T-helper 2 cell treated with Interferon-gamma antibody and Interleukin-4, amounts not matched to agents 100 ng/mL and 5 ng/mL, for 36 hours (primary cell): Measurements from ENCODE around the gene PGM2. TPM values are rescaled to one million over a fixed set of nuclear protein-coding genes. Genes with fewer than 3 reads are reported as not detected.
"Not testable (repeated sequence)": the region's sequence is repeated elsewhere in the genome, so short reads cannot be mapped to it uniquely, and the experiment has no call there.

Source experiments
- intact Hi-C: fragments of 100-400 bp; cut with micrococcal nuclease; formaldehyde crosslinking; loops from one replicate; pipeline ENCODE4 v1.15.1; 2023
- total RNA-seq: library from RNA; stranded (reverse); gene quantifications from 2 replicates; pipeline ENCODE4 v1.2.3, GENCODE V29; 2022

Gene PGM2
- total RNA-seq, 1 donor from 2014 or later: 37.9 TPM

DNA sequence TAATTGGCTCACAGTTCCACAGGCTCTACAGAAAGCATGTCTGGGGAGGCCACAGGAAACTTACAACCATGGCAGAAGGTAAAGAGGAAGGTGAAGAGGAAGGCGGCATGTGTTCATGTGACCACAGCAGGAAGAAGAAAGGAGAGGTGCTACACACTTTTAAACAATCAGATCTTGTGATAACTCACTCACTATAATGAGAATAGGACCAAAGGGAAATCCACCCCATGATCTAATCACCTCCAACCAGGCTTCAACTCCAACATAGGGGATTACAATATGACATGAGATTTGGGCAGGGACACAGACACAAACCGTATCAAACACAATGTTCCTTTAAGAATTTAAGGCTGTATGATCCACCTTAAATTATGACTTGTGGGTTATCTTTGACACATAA is 10.5 kb upstream of the PGM2 start:
- intact Hi-C loops: loop anchor here (1.0 kb wide), 1 partner anchor 10 kb away; the partner anchor contains the start of gene PGM2

DNA sequence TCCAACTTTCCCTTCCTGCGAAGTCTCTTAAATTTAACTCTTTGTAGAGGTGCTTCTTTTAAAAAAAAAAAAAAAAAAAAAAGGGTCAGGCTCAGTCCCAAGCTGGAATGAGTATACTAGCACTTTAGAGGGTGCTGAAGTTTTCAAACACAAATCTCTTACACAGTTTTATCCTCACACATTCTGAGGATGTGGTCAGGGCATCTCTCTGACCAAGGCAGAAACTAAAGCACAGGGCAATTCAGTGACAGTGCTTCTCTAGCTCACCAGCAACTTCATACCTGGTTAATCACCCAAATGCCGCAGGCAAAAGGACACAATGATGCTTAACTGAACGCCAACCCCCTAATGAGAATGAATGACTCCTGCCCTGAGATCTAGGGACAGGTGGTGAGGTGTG is 9.8 kb upstream of the PGM2 start:
- intact Hi-C loops: loop anchor here (1.0 kb wide), 1 partner anchor 10 kb away; the partner anchor contains the start of gene PGM2

DNA sequence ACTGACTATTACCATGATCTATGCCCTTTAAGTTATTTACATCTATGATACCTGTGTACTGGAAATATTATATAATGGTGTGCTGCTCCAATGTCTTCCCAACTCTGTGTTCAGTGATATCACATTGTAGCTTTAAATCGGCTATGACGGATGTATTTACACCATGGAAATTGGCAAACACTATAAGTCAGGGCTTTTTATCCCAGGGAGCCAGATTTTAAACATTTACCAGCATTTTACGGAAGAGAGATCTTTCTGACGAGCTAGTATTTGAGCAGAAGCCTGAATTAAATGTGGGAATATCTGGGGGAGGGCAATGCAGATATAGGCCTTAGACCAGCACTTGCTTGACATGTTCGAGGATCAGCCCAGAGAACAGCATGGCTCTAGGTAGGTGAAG is 7.7 kb upstream of the PGM2 start:
- intact Hi-C loops: no loop called here

DNA sequence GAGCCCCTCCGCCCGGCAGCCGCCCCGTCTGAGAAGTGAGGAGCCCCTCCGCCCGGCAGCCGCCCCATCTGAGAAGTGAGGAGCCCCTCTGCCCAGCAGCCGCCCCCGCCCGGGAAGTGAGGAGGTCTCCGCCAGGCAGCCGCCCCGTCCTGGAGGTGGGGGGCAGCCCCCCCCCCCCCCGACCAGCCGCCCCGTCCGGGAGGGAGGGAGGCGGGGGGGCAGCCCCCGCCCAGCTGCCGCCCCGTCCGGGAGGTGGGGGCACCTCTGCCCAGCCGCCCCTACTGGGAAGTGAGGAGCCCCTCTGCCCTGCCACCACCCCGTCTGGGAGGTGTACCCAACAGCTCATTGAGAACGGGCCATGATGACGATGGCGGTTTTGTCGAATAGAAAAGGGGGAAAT is 6.0 kb upstream of the PGM2 start:
- intact Hi-C loops: not testable (repeated sequence)

DNA sequence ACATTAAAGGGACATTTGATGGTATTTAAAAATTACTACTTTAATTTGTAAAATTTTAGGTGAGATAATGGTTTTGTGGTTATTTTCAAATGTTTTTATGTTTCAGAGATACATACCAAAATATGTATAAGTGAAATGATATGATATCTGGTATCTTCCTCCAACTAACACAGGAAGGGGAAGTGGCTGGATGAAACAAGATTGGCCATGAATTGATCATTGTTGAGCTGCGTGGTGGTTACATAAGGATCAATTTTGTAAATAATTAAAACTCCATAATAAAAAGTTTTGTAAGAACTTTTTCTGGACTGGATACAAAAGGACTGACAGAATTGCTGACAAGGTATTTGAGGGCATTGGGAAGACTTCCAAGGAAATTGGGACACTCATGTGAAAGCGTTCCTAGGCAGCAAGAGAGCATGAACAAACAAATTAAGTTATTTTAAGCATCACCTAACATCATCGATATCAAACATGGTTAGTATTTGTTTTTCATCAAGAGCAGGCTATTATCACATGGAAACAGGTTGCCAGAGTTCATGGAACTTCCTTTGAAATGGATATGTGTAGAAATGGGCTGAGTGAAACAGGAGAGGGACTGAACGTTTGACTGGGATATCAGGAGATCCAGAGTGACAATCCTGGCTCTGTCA is 4.4 kb upstream of the PGM2 start:
- intact Hi-C loops: no loop called here

DNA sequence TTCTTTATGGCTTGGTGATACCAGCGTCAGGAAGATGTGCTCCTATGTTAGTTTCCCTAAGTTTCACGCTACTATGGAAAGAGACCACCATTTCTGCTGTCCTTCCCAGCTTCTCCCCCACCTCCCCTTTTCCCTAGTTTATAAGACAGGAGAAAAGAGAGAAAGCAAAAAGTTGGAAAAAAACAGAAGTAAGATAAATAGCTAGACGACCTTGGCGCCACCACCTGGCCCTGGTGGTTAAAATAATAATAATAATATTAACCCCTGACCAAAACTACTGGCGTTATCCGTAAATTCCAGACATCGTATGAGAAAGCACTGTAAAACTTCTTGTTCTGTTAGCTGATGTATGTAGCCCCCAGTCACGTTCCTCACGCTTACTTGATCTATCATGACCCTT is 985 bp upstream of the PGM2 start:
- intact Hi-C loops: not testable (repeated sequence)

DNA sequence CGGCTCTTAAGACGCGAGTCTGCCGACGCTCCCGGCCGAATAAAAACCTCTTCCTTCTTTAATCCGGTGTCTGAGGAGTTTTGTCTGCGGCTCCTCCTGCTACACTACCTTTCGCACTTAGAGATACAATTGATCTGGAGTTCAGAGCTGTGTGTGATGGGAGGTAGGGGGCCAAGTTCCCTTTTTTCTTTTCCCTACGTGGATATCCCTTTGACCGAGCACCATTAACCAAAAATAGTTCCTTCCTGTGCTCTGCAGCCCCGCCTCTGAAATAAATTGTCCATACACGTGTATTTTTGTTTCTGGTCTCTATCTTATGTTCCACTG is 555 bp upstream of the PGM2 start:
- intact Hi-C loops: loop anchor here (1.0 kb wide), 4 partner anchors 10 to 151 kb away; partner anchors contain the start of genes RELL1 and TBC1D1

DNA sequence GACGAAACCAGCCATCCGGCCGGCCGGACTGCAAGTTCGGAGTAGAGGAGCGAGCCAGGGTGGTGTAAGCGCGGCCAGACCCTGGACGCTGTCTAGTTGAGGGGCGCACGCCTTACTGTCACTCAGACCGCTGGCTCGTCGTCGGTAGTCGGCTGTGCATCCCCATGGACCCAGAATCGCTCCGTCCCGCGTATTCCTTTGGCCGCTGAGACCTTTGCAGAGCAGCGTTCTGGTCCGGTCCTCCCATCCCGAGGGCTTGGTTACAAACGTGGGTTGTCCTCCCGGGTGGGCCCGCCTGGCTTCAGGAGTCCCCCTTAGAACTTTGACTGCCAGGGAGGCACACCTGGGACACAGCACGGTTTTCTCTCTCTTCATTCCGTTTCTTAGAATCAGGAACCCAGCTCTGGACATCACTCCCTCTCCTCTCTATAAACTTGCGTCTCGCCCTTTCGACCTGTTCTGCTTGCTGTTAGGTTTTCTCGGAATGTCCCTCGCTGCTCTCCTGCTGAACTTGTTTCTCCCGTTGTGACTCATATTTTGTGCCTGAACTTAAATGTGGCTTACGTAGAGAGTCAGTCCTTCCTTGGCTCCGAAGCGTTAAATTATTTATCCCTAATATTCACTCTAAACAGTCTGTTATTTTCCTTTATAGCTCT is 672 bp downstream of the PGM2 start:
- intact Hi-C loops: no loop called here

DNA sequence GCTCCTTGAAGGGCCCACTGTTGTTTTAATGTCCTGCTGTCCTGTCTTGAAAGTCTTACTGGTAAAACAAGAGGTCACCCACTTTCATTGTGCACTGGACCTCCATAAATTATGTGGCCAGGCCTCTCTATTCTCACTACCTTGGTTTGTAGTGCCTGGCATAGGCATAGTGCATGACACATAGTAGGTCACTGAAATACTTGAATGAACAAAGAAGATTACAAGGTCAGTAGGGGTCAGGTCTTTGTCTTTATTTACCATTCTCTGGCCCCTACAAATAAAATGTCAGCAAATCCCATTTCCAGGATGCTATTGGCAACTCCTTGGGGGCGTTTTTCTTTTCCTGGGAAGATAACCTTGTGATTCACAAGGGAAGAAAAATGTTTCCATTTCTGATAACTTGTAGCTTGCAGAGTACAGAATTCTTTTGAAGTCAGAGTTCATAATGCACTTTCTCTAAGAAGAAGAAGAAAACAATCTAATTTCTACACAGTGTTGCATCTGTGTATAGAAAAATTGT is 1.4 kb downstream of the PGM2 start:
- intact Hi-C loops: no loop called here

DNA sequence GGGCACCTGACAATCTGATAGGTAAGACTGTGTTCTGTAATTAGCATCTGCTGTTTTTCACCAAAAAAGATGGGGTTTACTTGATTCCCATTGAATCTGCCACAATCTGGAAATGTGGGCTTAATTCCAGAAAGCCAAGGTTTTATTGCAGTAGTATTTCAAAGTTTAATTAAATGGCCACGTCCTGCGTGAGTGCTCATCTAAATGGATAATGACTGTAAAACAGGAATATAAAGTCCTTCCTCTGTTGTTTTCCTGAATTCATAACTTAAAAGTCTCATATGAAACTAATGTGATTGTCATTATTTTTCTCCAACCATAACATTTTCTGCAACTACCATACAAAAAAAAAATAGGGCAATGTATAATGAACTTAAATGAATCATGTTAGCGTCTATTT is 2.4 kb downstream of the PGM2 start:
- intact Hi-C loops: no loop called here

DNA sequence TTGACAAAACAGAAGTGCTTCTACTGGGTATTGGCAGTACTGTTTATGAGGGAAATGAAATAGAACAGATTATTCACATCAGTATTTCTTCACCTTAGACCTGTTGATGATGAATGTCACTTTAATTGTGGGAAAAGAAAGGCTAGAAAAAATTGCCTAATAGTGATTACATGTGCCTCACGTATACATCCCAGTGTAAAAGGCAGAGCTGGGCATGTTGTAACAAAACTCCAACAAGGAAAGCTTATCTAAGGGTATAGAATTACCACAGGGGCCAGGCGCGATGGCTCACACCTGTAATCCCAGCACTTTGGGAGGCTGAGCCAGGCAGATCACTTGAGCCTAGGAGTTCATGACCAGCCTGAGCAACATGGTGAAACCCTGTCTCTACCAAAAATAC is 4.2 kb downstream of the PGM2 start:
- intact Hi-C loops: no loop called here

DNA sequence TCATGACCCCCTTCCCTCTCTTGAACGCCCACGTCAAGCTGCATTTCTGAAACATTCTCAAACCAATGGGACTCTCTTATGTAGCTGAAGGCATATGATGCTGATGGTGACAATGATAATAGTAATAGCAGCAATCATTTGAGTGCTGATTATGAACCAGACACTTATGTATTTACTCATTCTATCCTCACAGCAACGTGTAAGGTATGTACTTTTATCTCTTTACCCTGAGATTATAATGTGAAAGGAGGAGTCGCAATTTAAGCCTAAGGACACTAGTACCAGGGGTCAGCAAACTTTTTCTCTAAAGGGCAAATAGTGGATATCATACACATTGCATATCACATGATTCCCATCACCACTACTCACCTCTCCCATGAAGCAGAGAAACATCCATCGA is 8.5 kb downstream of the PGM2 start:
- intact Hi-C loops: no loop called here

DNA sequence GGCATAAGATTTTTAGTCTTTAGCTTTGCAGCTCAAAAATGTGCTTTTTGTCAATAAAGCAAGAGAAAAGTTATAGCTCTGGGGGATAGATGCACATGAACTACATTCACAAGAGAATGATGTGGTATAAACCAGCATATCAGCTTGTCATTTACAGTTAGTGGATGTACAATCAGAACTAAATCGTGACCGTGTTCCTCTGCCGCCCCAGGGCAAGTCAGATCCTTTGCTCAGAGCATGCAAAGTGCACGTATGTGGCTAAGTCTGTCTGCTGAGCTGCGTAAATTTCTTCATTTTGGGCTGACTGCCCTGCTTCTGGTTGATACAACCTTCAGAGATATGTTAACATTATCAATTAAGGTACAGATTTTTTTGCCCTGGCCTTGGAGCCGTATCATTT is 9.3 kb downstream of the PGM2 start:
- intact Hi-C loops: no loop called here

DNA sequence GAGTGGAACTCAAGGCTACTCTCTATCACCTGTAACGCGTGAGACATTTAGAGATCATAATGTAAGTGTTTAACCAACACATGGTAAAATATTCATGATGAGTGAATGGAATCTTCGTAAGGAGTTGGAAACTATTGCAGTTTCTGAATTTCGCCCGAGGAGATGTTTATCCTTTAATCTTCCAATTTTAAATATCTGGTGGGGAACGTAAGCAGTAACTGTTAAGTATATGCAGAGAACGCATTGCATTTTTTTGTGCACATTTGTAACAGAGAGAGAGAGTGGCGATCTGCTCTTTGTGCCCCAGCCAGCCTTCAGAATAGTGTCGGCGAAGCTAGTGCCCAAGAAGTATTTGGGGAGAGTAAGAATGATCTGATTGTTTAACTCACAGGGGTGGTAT is 9.8 kb downstream of the PGM2 start:
- intact Hi-C loops: no loop called here

DNA sequence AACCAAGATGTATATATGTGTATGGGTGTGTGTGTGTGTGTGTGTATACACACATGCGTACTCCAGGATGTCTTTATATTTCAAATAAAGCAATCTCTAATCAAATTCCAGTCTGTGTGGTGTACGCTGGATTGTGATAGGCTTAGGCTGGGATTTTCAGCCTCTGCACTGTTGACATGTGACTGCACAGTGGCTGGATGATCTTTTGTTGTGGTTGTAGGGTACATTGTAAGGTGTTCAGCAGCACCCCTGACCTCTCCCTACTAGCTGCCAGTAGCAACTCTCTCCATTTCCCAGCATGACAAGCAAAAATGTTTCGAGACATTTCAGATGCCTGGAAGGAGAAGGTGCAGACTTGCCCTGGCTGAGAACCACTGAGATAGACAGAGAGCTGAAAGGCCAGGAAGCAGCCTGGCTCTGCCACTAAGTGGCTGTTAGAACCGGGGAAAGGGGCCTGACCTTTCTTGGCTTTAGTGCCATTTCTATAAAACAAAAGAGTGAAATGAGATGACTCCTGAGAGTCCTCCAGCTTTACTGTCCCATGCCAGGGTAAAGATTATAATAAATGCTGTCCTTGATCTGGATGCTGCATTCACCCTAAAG is 10.5 kb downstream of the PGM2 start:
- intact Hi-C loops: no loop called here

DNA sequence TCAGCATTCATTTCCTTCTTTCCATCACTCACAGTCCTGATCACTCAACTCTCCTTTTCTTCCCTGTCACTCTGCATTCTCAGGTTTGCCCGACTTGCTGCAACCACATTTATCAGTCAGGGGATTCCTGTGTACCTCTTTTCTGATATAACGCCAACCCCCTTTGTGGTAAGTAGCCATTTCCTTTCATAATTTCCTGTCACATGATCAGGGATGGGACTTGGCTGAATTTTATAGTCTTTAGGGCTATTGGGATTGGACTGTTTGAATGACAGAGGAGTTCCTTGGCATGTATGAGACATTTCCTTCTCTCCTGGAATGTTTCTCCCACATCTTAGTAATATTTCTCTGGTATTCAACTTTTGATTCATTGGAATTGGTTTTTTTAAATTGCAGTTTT is 11.0 kb downstream of the PGM2 start:
- intact Hi-C loops: no loop called here

DNA sequence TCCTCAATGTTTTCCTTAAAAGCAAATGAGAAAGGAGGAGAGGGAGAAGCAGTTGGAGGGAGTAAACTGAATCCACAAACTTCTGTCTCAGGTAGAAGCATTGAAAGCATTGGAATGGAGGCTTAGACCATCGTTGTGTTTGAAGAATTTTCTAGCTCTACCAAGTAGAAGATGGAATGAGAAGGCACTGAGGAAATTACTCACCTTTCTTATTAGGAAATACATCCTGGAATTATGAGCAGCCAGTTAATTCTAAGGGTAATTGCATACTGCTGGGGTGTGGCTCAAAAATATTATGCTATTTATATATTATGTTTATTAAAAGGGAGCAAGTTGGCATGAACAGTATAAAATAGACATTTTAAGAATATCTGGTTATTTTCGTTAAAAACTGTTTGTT is 12.9 kb downstream of the PGM2 start:
- intact Hi-C loops: no loop called here

DNA sequence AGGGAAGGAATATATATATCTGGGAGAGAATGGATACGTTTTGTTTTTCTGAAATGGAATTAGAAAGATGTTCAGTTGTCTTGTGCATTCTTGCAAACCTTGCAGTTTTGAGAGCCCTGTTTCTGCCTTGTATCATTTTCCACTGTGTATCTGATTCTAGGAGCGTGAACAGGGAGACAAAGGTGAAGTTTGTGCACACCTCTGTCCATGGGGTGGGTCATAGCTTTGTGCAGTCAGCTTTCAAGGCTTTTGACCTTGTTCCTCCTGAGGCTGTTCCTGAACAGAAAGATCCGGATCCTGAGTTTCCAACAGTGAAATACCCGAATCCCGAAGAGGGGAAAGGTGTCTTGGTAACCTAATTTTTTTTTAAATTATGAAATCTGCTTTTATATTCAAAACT is 17.7 kb downstream of the PGM2 start:
- intact Hi-C loops: no loop called here

DNA sequence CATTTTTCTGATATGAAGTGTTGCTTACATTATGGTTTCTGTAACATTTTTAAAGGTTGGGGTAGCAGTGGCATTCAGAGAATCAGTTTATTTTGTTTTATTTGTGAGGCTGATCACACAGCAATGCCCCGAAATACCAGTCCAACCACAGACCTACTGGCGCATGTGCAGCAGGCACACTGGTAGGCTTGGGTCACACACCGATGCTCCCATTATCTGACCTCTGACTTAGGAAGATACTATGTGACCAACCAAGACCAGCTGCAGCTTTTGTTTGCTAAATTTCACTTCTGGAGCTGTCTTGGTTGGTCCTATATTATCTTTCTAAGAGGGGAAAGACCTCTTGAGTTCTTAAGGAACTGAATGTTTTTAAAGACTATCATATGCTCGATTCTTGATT is 18.7 kb downstream of the PGM2 start:
- intact Hi-C loops: no loop called here

DNA sequence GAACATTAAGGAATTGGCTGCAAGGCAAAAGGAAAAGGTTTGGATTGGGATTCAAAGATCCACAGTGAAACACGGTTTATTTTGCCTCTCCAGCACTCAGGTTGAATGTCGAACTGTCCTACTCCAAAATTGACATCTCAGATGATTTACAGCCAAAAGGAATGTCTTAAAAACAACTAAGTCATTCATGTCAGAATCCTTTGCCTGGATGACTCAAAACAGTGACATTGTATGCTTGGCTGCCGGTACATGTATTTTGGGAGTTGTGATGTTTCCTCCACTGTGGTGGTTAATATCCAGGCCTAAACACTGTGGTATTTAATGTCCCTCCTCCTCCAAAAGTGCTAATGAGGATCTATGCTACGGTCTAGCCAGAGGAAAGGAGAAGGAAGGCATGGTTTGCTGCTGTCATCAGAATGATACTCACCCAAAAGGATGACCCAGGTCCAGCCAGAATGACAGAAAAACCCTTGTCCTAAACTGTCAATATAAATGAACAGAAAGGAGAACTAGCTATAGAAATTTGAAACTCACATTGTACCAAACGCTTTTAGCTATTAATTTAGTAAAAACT is 20.9 kb downstream of the PGM2 start:
- intact Hi-C loops: no loop called here

DNA sequence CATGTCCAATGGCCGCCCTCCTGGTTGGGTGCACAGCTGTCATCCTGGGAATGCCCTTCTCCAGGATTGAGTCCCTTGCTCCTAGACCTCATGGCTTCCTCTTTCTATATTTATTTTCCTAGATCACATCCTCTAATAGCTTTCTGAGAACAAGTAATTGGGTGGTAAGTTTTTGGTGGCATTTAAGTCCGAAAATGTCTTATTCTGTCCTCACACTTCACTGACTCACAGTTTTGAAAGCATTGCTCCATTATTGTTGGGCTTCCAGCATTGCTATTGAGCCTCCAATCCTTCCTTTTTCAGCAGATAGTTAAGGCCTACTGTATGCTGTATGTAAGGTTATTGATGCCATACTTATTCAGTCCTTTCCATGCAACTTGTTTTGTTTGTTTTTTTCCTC is 25.9 kb downstream of the PGM2 start:
- intact Hi-C loops: no loop called here

DNA sequence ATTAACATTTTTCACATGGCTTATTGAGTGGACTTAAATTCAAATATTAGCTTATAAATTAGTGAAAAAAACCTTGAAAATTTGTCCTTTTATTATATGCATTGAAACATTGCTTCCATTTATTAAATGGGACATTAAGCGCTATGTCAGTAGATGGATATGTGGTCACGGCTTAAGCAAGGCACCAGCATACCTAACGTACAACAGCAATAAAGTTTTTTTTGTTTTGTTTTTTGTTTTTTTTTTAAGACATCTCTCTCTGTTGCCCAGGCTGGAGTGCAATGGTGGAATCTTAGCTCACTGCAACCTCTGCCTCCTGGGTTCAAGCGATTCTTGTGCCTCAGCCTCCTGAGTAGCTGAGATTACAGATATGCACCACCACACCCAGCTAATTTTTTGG is 31.6 kb downstream of the PGM2 start:
- intact Hi-C loops: no loop called here
